Measurements from ENCODE around the gene KANSL1.
"Not testable (repeated sequence)": the region's sequence is repeated elsewhere in the genome, so short reads cannot be mapped to it uniquely, and the experiment has no call there.

Gene KANSL1

DNA sequence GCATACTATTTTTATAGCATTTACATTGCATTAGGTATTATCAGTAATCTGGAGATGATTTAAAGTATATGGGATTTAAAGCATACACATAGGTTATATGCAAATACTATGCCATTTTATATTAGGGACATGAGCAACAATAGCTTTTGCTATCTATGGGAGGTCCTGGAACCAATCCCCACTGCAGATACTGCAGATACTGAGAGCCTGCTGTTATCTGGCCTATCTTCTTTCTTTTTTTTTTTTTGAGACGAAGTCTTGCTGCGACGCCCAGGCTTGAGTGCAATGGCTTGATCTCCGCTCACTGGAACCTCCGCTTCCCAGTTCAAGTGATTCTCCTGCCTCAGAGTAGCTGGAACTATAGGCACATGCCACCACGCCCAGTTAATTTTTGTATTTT lies 156.7 kb downstream of the KANSL1 start:
- no peak for DNase-seq

DNA sequence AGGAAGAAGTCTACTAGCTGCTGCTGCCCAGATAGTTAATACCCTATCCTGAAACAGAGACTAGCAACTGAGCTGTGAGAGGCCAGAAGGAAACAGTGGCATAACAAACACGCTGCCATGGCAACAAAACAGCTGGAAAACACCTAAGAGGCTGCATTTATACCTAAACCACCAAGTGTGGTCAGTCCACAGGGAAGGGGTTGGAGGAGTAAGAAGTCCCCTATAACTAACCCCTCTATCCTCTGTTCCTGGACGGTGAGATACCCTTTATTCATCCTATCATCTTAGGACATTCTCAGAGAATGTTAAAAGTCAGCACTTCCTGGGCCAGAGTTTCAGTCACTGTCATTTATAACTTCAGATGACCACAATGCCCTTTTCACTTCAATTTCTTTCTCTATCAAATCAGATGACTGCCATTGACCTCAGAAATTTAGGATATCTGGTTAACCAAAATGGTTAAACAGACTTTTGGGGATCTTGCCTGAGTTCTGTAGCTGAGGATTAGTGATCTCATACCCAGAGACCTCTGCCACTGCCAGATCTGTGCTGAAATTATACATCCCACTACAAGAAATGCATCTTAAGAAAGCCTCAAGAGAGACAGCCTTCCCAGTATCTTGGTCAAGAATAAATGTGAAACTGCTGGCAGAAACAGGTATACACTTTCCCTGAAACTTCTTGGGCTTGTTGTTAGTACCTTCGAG lies 158.0 kb downstream of the KANSL1 start:
- DNase-seq = no peak

DNA sequence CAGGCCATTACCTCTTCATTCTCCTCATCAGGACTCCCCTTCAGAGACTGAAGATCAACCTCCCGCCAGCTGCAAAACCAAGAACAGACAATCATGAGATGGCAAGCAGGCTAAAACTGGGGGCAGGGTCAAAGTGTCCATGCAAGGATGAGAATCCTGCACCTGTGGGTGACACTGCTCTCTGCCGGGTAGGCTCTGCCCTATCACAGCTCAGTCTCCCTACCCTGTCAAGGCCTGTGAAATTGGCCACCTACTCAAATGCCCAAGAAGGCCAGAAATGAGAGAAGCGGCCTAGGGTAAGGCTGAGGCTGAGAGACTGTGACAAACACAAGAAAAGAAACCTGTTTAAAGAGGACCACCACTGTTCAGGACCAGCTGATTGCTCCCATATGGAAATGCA lies 159.8 kb downstream of the KANSL1 start:
- DNase-seq = no peak

- DNase-seq = no peak
Observed at GRCh38 chr17:46032909-46033308, 160.3 kb downstream of the KANSL1 start.

DNA sequence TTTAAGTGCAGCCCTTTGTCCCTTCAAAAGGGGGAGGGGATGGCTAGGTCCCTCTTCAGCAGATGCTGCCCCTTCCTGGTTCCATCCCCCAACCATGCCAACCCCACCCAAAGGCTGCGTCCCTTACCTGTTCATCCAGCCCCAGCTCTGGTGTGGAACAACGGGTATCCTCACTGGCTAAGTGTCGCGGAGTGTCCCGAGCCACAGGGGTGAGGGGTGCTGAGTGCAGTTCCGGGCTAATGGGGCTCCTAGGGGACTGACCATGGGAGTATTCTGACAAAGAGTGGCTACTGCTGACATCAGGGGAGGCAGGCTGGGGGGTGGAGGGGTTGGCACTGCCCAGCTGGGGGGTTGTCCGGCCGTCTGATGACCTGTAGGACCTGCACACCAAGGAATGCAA lies 161.3 kb downstream of the KANSL1 start:
- DNase-seq = no peak

- no peak for DNase-seq
Observed at GRCh38 chr17:46031440-46031839, 161.8 kb downstream of the KANSL1 start.

DNA sequence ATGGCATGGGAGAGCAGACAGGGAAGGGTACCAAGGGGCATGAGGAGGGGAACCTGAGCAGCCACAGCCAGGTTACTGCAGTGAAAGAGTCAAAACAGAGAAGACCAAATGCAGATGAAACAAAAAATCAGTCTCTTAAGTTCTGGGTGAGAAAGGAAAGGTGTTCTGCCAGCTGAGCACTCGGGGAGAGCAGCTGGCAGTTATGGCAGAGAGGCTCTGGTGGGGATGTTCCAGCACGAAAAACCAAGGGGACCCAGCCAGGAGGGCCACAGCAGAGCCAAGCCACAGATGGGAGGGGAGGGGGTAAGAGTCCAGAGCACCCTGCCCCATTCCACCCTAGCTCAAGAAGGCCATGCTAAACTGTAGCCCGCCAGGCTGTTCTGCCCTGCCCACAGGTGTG lies 162.5 kb downstream of the KANSL1 start:
- no peak for DNase-seq

GRCh38 chr17:46029627-46030026 lies 163.6 kb downstream of the KANSL1 start:
- DNase-seq = no peak

- DNase-seq = no peak
Observed at GRCh38 chr17:46028981-46029565, 164.2 kb downstream of the KANSL1 start.

DNA sequence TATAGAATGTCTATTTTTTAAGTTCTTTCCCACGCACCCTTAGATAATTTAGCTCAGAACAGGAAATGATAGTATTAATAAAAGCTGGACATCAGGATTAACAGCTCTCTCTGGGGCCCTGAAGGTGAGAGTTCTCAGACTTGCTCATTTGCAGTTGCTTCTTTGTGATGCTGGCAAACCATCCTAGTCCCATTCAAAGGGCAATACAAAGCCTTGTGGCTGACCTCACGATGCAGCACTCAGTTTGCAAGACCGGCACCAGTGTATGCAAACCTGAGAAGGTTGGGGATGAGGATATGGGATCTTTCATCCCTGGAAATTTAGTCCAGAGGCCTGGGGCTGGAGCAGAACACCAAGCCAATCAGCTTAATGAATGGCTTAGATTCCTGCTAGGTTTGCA lies 164.9 kb downstream of the KANSL1 start:
- DNase-seq = no peak

- DNase-seq = no peak
Observed at GRCh38 chr17:46027976-46028325, 165.3 kb downstream of the KANSL1 start.

- DNase-seq = peak; percentile 39
Observed at GRCh38 chr17:46027048-46027975, 165.9 kb downstream of the KANSL1 start.

DNA sequence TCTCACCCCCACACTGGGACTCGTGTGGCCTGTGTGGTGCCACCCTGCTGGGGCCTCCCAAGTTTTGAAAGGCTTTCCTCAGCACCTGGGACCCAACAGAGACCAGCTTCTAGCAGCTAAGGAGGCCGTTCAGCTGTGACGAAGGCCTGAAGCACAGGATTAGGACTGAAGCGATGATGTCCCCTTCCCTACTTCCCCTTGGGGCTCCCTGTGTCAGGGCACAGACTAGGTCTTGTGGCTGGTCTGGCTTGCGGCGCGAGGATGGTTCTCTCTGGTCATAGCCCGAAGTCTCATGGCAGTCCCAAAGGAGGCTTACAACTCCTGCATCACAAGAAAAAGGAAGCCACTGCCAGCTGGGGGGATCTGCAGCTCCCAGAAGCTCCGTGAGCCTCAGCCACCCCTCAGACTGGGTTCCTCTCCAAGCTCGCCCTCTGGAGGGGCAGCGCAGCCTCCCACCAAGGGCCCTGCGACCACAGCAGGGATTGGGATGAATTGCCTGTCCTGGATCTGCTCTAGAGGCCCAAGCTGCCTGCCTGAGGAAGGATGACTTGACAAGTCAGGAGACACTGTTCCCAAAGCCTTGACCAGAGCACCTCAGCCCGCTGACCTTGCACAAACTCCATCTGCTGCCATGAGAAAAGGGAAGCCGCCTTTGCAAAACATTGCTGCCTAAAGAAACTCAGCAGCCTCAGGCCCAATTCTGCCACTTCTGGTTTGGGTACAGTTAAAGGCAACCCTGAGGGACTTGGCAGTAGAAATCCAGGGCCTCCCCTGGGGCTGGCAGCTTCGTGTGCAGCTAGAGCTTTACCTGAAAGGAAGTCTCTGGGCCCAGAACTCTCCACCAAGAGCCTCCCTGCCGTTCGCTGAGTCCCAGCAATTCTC lies 166.8 kb downstream of the KANSL1 start:
- no peak for DNase-seq

DNA sequence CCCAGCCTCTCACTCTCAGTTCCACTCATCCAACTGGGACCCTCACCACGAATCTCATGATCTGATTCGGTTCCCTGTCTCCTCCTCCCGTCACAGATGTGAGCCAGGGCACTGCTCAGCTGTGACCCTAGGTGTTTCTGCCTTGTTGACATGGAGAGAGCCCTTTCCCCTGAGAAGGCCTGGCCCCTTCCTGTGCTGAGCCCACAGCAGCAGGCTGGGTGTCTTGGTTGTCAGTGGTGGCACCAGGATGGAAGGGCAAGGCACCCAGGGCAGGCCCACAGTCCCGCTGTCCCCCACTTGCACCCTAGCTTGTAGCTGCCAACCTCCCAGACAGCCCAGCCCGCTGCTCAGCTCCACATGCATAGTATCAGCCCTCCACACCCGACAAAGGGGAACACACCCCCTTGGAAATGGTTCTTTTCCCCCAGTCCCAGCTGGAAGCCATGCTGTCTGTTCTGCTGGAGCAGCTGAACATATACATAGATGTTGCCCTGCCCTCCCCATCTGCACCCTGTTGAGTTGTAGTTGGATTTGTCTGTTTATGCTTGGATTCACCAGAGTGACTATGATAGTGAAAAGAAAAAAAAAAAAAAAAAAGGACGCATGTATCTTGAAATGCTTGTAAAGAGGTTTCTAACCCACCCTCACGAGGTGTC lies 167.6 kb downstream of the KANSL1 start:
- DNase-seq = peak; percentile 47

- no peak for DNase-seq
Observed at GRCh38 chr17:46025060-46025459, 168.2 kb downstream of the KANSL1 start.

DNA sequence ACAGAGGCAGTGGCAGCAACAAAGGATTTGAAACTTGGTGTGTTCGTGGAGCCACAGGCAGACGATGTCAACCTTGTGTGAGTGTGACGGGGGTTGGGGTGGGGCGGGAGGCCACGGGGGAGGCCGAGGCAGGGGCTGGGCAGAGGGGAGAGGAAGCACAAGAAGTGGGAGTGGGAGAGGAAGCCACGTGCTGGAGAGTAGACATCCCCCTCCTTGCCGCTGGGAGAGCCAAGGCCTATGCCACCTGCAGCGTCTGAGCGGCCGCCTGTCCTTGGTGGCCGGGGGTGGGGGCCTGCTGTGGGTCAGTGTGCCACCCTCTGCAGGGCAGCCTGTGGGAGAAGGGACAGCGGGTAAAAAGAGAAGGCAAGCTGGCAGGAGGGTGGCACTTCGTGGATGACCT lies 168.6 kb downstream of the KANSL1 start:
- DNase-seq = no peak

GRCh38 chr17:46023783-46024388 lies 169.3 kb downstream of the KANSL1 start:
- DNase-seq = no peak

DNA sequence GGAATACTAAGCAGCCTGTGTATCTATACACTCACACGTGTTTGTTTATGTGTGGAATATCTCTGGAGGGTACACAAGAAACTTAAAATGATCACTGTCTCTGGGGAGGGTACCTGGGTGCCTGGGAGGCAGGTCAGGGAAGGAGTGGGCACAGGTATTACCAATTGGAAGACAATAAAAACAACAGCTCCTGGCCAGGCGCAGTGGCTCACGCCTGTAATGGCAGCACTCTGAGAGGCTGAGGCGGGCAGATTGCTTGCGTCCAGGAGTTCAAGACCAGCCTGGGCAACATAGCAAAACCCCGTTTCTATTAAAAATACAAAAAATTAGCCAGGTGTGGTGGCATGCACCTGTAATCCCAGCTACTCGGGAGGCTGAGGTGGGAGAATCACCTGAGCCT lies 169.9 kb downstream of the KANSL1 start:
- DNase-seq = not testable (repeated sequence)

GRCh38 chr17:46020998-46021397 lies 172.2 kb downstream of the KANSL1 start:
- DNase-seq = no peak

GRCh38 chr17:46020023-46020761 lies 173.0 kb downstream of the KANSL1 start:
- DNase-seq = no peak

- not testable (repeated sequence) for DNase-seq
Observed at GRCh38 chr17:46019408-46019925, 173.8 kb downstream of the KANSL1 start.
